SKM-1 treated with dmso at 0.1 percent for 144 hours (cell line): Measurements from ENCODE around the gene CLCN7.

Source experiments
- DNase-seq: peaks from one replicate; lab custom pipeline; 2025; ENCODE audit not compliant: unreplicated experiment; lab: John Stamatoyannopoulos, UW

Gene CLCN7

DNA sequence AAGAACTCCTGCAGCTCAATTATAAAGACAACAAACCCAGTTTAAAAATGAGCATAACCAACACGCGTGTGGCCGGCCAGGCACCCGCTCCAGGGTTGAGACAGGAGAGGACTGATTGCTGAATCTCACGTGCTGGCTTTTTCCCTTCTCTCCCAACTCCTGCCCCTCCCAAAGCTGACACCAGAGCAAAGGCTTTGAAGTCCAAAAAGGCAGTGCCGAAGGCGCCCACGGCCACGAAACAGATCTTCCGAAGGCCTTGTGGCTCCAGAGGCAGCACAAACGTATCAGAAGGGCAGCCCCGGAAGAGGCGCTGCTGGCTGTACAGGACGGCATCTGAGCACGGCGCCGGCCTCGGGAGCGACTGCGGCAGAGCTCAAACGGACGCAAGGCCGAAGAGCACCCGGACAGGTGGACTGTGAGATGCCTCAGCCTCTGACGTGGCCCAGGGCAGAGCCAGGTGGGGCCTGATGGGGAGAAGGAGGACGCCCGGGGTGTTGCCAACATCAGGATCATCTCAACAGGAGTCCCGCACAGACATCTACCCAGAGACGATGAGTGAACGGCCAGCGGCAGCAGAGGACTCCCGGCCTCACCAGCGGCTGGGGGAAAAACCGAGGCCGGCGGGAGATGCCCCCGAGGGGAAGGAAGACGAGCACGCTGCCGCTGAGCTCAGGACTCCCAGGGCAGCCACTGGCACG, 10.5 kb downstream of the CLCN7 start:
- DNase-seq = no peak

DNA sequence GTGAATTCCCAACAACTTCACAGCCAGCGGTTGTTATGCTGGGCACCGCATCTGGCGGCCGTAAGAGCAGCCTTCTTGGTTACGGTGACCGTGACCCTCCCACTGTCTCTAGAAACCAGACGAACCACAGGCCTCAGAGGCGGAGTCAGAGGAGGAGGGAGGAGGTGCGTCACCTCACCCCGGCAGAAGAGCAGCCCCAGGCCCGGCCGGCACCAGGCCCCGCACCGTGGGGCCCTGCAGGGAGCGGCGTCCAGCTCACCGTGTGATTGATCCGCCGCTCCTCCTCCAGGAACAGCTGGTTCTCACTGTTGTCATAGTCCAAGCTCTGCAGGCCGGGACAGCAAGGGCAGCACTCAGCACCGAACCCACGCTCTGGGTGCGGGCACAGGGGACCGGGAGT, 13.7 kb downstream of the CLCN7 start:
- no peak for DNase-seq

DNA sequence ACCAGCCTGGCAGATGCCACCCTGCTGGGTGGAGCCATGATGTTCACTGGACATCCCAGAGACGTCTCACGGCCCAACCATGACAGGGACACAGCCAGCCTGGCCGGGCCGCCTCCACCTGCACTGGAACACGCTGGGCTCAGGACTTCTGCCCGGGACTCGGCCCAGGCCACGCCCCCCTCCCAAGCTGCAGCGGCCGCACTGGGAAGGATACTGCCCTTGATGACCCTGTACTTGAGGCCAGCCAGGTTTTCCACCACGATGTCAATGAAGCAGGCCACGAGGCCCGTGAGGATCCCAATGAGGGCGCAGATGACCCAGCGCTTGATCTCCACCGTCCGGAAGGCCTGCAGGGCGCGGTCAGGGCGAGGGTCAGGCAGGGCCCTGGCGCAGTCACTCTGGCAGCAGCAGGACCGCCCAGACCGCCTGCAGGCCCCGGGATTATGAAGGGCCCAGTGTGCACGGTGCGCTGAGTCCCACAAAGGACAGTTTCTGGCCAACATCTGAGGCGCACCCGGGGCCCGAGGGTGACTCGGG, 14.2 kb downstream of the CLCN7 start:
- DNase-seq = no peak

DNA sequence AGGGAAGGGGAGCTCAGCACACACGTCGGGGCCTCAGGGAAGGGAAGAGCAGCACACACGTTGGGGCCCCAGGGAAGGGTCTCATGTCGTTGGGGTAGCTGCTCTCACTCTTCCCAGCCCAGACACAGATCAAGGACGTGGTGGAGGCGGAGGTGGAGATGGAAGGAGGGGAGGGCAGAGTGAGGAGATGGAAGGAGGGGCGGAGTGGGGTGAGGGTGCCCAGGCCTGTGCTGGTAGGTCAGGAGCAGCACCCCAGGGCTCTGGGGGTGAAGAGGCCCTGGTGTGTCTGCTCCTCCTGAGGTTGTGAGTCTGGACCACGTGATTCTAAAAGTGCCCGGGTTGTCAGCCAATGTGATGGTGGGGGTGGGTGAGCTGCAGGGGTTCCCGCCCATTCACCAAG, 14.9 kb downstream of the CLCN7 start:
- DNase-seq = no peak

DNA sequence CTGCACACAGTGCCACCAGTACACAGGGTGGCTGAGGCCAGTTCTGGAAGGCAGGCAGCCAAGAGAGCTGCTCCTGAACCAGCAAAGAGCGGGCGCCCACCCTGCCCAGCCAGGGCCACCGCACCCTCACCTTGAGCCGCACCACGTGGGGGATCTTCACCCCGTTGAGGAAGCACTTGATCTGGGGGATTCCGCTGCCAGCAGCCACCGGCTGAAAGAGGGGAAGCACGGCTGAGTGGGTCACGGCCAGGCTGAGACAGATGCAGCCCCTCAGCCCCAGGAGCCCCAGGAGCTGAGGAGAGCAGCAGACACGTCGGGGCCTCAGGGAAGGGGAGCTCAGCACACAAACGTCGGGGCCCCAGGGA, 15.9 kb downstream of the CLCN7 start:
- no peak for DNase-seq

DNA sequence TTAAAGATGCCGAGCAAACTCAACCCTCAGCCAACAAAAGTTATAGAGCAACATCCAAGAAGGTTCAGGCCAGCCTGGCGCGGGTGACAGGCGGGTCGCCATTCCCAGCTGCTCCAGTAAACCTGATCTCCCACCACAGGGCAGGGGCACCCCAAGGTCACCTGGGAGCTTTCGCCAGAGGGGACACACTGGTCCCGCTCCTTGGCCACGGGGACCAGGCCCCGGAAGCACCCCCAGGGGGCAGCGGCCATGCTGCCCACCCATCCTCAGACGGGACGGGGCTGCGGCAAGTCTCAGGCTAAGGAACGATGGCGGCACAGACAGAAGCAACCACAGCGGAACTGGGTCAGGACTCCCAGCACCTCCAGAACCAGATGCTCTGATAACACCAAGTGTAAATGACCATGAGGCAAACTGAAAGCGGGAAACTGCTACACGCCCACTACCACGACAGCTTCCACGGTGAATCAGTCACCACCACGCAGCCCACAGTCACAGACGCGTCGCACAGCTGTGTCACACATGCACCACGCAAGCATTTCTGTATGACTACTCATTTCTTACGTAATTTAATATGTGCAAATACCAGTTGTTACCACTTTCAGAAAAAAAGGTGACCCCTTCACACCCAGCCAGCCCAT, 16.4 kb downstream of the CLCN7 start:
- no peak for DNase-seq

DNA sequence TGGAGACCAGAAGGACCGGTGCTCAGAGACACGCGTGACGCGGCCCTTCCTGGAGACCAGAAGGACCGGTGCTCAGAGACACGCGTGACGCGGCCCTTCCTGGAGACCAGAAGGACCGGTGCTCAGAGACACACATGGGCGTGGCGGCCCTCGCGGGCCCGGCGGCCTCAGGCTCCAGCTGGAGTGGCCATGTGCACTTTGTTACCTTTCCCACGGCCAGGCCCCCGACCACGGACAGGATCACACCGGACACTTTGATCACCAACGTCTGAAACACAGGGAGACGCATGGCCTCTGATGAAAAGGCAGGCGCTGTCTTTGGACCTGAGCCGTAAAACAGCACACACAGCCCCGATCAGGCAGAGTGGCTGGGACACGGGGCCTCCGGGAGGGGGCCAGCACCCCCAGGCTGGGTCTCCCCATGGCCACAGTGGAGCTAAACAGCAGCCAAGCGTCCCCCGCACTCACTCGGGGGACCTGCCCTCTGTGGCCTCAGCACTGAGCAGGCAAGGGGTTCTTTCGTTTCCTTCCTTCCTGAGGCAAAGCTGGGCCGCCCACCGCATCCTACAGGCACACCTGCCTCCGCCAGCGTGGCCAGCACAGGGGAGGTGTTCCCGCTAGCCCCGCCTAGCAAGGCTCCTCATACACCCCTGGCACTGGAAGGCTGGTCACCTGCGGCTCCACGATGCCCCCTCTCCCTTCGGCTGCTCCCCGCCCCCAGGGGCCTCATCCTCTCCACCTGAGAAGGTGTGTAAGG, 17.2 kb downstream of the CLCN7 start:
- DNase-seq = no peak

DNA sequence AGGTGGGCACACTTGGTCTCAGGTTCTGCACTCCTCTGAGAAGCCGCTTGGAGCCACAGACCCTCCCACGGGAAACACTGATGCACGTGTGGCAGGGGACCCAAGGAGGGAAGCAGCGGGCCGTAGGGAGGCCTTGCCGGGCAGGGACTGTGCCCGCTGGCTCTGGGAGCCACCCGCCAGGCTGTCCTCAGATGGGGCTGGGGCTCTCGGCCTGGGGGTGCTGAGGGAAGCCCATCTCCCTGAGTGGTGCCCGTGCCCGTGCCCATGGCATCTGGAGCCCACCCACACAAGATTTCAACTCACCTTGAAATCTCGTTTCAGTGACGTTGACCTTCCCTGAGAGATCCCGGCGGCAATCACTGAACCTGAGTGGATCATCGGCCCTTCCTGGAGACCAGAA, 17.9 kb downstream of the CLCN7 start:
- DNase-seq = no peak

DNA sequence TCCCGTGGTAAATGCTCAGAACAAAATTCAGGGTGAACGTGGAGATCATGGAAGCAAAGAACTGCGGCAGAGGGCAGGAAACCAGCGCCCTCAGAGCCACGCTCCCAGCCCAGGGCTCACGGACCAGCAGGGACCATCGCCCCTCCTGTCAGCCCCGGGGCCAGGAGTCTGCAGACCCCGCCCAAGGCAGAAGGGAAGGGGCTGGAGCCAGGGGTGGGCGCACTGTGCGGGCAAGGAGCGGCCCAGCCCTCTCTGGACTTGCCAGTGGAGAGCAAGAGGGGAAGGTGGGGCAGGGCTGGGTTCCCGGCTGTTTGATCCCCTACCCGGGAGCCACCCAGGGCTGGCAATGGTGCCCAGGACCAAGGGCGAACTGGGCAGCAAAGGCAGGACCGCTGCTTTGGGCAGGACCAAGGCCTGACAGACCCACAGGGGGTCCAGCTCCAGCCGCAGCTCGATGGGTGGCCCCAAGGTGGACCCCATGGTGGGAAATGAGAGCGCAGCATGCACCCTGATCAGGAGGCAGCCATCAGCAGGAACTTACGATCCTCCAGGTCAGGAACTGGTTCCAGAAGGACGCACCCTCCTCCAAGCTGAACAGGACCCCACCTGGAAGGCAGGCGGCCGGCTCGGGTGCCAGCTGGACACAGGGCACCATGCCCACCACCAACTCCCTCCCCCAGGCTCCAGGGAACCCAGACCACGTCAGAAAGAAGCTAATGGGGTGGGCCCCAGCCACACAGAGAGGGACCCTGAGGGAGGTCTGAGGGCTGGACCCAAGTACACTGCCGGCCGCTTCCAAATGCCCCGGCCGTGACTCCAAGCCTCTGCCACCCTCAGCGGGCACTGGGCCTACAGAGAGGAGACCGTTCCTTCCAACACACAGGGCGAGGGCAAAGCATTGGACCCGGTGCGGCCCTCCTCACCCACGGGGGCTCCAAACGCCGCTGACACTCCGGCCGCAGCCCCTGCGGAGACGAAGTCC, 19.3 kb downstream of the CLCN7 start:
- DNase-seq = no peak

DNA sequence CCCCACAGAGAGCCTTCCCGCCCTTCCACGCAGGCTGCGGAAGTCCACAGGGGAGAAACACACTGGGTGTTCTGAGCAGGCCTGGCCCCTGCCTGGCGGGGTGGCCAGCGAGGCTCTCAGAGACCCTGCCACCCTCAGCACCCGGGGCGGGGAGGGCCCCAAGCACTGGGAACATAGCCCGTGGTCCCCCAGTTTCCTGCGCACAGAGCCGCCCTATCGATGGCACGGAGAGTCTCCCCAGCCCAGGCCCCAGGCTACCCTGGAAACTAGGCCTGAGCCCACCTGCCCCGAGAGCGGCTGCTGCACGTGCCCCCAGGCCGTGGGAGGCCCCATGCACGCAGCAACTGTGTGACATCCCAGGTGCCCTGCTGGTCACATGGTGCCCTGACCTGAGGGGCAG, 20.3 kb downstream of the CLCN7 start:
- no peak for DNase-seq

DNA sequence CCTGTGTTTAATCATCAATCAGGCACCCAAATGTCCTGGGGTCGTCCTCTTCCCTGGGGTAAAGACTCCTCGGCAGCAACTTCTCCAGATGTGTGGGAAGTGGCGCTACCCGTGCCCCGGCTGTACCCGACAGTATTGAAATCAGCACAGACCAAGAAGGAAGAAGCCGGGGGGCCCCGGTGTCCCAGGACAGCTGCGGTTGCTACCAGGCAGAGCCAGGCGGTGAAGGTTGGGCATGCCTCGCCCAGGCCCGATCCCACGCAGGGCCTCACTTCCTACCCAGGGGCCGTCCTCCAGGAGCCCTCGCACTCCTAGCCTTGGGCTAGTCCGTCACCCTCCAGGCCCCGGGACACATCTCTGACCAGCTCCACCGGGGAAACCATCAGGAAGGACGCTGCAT, 21.5 kb downstream of the CLCN7 start:
- no peak for DNase-seq

DNA sequence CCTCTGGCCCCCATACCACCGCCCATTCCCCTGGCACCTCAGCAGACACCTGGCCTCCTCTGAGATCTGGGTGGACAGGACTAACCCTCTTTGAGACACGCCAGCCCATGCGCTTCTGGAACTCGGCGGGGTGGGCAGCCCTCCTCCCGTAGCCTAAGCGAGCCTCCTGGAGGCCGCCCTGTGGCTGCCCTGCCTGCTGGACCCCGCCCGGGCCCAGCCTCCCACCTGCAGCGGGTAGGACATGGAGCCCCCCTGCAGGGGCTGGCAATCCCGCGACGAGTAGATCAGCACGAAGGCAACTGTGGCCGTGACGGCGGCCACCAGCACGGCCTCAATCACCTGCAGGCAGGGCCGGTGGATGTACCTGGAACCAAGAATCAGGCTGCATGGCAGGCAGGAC, 22.3 kb downstream of the CLCN7 start:
- no peak for DNase-seq

DNA sequence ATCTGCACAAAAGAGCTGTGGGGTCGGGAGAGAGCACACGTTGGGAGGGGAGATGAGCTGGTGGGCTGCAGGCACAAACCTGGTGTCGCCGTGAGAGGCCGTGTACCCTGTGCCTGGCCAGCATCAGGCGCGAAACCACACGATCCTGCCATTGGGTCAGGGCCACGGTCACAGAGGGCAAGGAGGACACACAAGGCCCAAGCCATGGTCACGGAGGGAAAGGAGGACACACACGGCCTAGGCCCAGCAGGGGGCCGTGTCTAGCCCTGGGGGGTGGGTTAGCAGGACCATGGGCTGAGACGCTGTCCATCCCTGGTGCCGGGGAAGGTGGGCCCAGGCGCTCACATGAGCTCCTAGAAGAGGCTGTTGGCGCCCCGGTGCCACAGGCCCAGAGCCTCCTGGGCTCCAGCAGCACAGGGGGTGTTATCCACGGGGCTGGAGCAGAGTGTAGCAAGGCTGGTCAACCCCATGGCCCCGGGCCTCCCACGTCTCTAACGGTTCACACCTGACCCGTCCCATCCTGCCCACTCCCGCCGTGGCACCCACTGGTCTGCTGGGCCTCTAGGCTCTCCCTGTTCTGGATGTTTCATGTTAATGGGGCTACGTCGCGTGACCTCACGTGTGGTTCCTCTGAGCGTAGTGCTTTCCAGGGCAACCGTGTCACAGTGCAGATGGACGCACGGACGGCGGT, 23.0 kb downstream of the CLCN7 start:
- no peak for DNase-seq

DNA sequence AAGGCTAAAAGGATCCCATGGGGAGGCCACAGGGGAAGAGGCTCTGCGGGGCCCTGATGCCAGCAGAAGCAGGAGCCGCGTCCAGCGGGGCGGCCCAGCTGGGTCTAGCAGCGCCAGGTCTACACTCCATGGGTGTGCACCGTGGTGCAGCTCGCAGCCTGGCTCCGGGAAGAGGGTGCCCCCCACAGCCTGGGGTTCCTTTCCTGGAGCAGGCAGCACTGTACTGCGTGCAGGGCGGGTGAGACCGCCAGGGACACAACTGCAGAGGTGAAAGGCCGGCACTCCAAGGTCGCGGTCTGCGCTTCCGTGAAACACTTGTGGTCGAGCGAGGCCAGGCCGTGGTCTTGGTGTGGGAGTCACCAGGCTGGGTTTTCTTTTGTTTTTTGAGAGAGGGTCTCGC, 24.0 kb downstream of the CLCN7 start:
- no peak for DNase-seq

DNA sequence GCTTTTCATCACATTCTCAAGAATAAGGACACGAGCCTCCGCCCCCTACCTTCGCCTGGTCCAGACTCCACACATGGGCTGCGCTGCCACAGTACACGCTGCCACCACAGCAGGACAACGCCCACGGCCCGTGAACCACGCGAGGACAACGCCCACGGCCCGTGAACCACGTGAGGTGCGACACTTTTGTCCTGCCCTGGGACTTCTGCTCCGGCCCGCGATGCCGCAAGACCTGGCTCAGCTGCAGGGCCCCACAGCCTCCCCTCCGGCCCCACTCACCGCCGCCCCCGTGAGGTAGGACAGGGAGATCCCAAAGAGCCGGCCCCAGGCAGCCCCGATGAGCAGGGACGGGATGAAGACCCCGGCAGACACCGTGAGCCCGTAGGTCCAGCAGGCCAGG, 24.6 kb downstream of the CLCN7 start:
- no peak for DNase-seq

DNA sequence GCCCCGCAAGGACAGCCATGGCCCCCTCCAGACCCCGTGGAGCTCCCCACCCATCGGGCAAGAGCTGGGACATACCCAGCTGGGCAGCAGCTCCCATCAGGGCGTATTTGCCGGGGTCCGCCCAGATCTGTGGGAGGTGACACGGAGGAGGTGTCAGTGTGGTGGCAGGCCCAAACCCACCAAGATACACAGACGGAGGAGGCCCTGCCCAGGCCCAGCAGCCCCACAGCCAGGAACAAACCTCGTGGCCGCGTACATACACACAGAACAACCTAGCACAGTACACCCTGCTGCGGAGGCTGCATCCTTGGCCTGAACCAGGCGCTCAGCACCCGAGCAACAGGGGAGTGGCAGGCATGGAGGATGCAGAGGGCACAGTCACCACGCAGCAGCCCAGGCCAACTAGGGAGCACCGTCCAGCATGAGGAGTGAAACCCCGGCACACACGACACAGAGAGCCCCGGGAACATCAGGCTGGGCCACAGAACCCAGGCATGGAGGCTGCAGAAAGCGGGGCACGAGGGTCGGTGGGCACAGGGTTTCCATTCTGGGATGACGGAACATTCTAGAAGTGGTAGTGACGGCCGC, 25.5 kb downstream of the CLCN7 start:
- DNase-seq = no peak

DNA sequence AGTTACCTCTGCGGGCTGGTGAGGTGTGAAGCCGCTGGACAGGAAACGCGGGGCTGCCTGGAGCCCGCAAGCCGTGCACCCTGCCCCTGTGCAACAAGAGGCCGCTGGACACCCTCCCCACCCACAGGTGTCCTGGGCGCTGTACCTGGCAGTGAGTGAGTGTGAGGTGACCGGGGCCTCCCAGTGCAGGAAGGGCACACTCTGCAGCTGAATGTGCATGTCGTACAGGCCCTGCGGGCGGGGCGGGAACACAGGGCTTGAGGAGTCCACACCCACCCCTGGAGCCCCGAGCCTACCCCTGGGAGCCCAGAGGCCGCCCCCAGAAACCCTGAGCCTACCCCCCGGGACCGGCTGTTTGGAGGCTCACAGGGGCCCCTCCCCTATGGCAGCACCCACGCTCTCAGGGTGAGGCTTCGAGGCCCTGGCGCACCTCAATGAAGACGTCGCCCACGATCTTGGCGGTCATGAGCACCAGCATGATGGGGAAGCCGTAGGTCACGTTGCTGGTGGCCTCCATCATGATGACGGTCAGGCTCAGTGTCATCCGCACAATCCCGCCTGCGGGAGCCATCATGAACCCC, 26.2 kb downstream of the CLCN7 start:
- no peak for DNase-seq

DNA sequence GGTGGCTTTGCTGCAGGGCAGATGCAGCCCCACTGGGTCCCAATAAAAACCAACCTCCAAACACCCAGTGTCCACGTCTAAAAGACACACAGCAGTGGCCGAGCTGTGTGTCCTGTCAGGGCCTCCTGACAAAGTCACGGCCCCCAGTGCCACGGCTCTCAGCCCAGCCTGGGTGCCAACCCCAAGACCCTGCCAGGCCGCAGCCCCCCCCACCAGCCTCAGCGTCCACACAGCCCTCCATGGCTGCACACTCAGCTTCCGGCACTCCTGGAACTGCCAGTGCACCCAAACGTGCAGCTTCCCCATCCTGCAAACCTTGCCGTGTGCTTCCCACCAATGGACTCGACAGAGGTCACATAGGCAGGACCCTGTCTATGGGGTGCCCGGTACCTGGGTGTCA, 26.9 kb downstream of the CLCN7 start:
- no peak for DNase-seq

DNA sequence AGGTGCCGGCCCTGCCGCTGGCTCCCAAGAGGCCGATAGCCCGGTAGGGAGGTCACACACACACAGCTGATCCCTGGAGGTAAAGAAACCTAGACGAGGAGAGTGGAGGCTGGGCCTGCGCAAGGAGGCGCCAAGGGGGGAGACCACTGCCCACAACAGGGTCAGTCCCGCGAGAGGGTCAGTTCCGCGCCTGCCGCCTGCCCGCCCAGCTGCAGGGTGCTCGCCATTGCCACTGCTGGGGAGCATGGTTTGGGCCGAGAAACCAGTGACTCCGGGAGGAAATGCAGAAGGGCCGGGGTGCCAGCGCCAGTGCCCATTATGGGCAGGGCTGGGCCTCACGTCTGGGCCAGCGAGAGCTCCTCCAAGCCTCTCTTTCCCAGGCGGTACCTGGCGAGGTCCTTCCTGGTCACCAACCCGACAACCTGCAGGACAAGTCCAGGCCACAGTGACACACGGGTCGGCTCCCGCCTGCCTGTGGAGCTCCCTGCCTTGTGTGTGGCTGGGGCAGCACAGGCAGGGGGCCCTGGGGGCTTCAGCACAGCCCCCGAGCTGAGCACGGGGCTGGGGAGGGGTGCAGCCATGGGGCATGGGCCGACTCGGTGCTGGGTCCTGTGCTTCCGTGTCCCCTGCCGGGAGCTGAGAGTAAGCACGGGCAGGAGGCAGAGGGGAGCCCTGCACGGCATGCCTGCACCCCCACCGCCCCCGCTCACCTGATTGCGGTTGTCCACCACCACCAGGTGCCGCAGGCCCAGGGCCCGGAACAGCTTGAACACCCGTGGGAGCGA, 28.3 kb downstream of the CLCN7 start:
- DNase-seq = no peak
